HG03439 (cell line): Measurements from ENCODE around the gene TENM3.

Source experiments
- ATAC-seq: cut with Tn5 transposase; IDR thresholded peaks from one replicate; pipeline ENCODE4 v1.9.1; 2021; ENCODE audit warnings: mild to moderate bottlenecking, moderate library complexity; ENCODE audit not compliant: unreplicated experiment

TENM3 gene

GRCh38 chr4:182716192-182716591 lies 473.0 kb downstream of the TENM3 start:
- no peak for ATAC-seq

- ATAC-seq, result no peak
Observed at GRCh38 chr4:182717788-182718583, 474.8 kb downstream of the TENM3 start.

GRCh38 chr4:182724414-182724813 lies 481.2 kb downstream of the TENM3 start:
- ATAC-seq, result no peak

GRCh38 chr4:182729516-182729915 lies 486.3 kb downstream of the TENM3 start:
- no peak for ATAC-seq

- no peak for ATAC-seq
Observed at GRCh38 chr4:182730791-182731190, 487.6 kb downstream of the TENM3 start.

- ATAC-seq, result no peak
Observed at GRCh38 chr4:182736207-182736606, 493.0 kb downstream of the TENM3 start.

GRCh38 chr4:182738283-182739047 lies 495.3 kb downstream of the TENM3 start:
- no peak for ATAC-seq

- no peak for ATAC-seq
Observed at GRCh38 chr4:182740256-182740655, 497.1 kb downstream of the TENM3 start.

GRCh38 chr4:182741054-182741453 lies 497.9 kb downstream of the TENM3 start:
- ATAC-seq, result no peak

GRCh38 chr4:182741914-182742313 lies 498.7 kb downstream of the TENM3 start:
- ATAC-seq, result no peak

- ATAC-seq, result no peak
Observed at GRCh38 chr4:182743815-182744214, 500.6 kb downstream of the TENM3 start.

GRCh38 chr4:182745237-182745636 lies 502.0 kb downstream of the TENM3 start:
- no peak for ATAC-seq

- ATAC-seq, result no peak
Observed at GRCh38 chr4:182746876-182747275, 503.7 kb downstream of the TENM3 start.

GRCh38 chr4:182748283-182748682 lies 505.1 kb downstream of the TENM3 start:
- ATAC-seq, result no peak

- no peak for ATAC-seq
Observed at GRCh38 chr4:182748949-182749348, 505.7 kb downstream of the TENM3 start.

GRCh38 chr4:182749667-182750167 lies 506.5 kb downstream of the TENM3 start:
- no peak for ATAC-seq

- no peak for ATAC-seq
Observed at GRCh38 chr4:182752158-182752910, 509.1 kb downstream of the TENM3 start.

- no peak for ATAC-seq
Observed at GRCh38 chr4:182754895-182755294, 511.7 kb downstream of the TENM3 start.

- no peak for ATAC-seq
Observed at GRCh38 chr4:182756161-182756690, 513.0 kb downstream of the TENM3 start.

GRCh38 chr4:182758273-182758672 lies 515.1 kb downstream of the TENM3 start:
- no peak for ATAC-seq

GRCh38 chr4:182760551-182761043 lies 517.4 kb downstream of the TENM3 start:
- ATAC-seq, result no peak
